Measurements from ENCODE around the gene C2orf92.
"Not testable (repeated sequence)": the region's sequence is repeated elsewhere in the genome, so short reads cannot be mapped to it uniquely, and the experiment has no call there.

The C2orf92 gene

GRCh38 chr2:97678298-97678697 lies 8.8 kb downstream of the C2orf92 start:
- Histone ChIP-seq H3K4me1 (ENCODE audit: control insufficient read depth, insufficient read depth, low read length) (no peaks in the 10 kb centered on the region), H3K27ac (ENCODE audit: extremely low read depth, low read depth, low read length) (no peak overlapping the region), H3K4me3 (ENCODE audit: low read depth, low read length) (no peak overlapping the region), H3K36me3 (ENCODE audit: control insufficient read depth in 2 of 2, insufficient read depth in 1 of 2, low read length in 2 of 2) (no peaks in the 10 kb centered on the region), H3K9me3 (ENCODE audit: control insufficient read depth, insufficient read depth, low read depth, low read length) (no peaks in the 10 kb centered on the region)
- TF ChIP-seq ZNF558 (tag by site-specific recombination; IDR thresholded peaks at IDR 0.05): peak; percentile 92
- no peak for TF ChIP-seq ZNF596 (tag by site-specific recombination; IDR thresholded peaks at IDR 0.05)
- ChIA-PET CTCF (interaction anchor here (0.7 to 2.5 kb wide), 2 partner anchors 19 to 20 kb away, joined by 3 to 7 read pairs; no protein-coding TSS in a partner anchor), POLR2A (no interaction called here)

- H3K4me1 ChIP-seq (ENCODE audit: control insufficient read depth, insufficient read depth, low read length); H3K36me3 ChIP-seq (ENCODE audit: control insufficient read depth in 2 of 2, insufficient read depth in 1 of 2, low read length in 2 of 2); H3K27ac ChIP-seq (ENCODE audit: extremely low read depth, low read depth, low read length); H3K4me3 ChIP-seq (ENCODE audit: low read depth, low read length); POLR2A ChIA-PET; CTCF ChIA-PET; H3K9me3 ChIP-seq (ENCODE audit: control insufficient read depth, insufficient read depth, low read depth, low read length): not testable (repeated sequence)
These were observed 17.7 kb downstream of the C2orf92 start for GRCh38 chr2:97687235-97687634.

- TF ChIP-seq ZNF580 (tag by site-specific recombination; IDR thresholded peaks at IDR 0.05): no peak
- no peak for TF ChIP-seq BCL6B (tag by site-specific recombination; IDR thresholded peaks at IDR 0.05)
- no peak for TF ChIP-seq ZNF26 (tag by site-specific recombination; IDR thresholded peaks at IDR 0.05)
- TF ChIP-seq ZNF704 (tag by site-specific recombination; IDR thresholded peaks at IDR 0.05): no peak
- H3K4me1 ChIP-seq (ENCODE audit: control insufficient read depth, insufficient read depth, low read length): no peaks in the 10 kb centered on the region
- ChIA-PET POLR2A (no interaction called here), CTCF (no interaction called here)
- no peak overlapping the region for H3K4me3 ChIP-seq (ENCODE audit: low read depth, low read length)
- no peaks in the 10 kb centered on the region for H3K36me3 ChIP-seq (ENCODE audit: control insufficient read depth in 2 of 2, insufficient read depth in 1 of 2, low read length in 2 of 2)
- H3K27ac ChIP-seq (ENCODE audit: extremely low read depth, low read depth, low read length): no peak overlapping the region
- H3K9me3 ChIP-seq (ENCODE audit: control insufficient read depth, insufficient read depth, low read depth, low read length): no peaks in the 10 kb centered on the region
These were observed 18.7 kb downstream of the C2orf92 start for GRCh38 chr2:97688062-97688827.

- H3K36me3 ChIP-seq (ENCODE audit: control insufficient read depth in 2 of 2, insufficient read depth in 1 of 2, low read length in 2 of 2): no peaks in the 10 kb centered on the region
- no peaks in the 10 kb centered on the region for H3K4me1 ChIP-seq (ENCODE audit: control insufficient read depth, insufficient read depth, low read length)
- H3K27ac ChIP-seq (ENCODE audit: extremely low read depth, low read depth, low read length): no peak overlapping the region
- ChIA-PET CTCF (interaction anchor here (2.0 to 2.1 kb wide), 2 partner anchors 9 to 100 kb away, joined by 7 to 9 read pairs; no protein-coding TSS in a partner anchor), POLR2A (interaction anchor here (1.2 kb wide), 1 partner anchor 45 kb away, joined by 3 read pairs; the partner anchor contains the start of gene COX5B)
- no peak overlapping the region for H3K4me3 ChIP-seq (ENCODE audit: low read depth, low read length)
- H3K9me3 ChIP-seq (ENCODE audit: control insufficient read depth, insufficient read depth, low read depth, low read length): no peaks in the 10 kb centered on the region
- TF ChIP-seq ZNF169 (tag by site-specific recombination; IDR thresholded peaks at IDR 0.05) (no peak), ZSCAN16 (tag by site-specific recombination; IDR thresholded peaks at IDR 0.05) (no peak), ZNF335 (tag by site-specific recombination; conservative IDR thresholded peaks at IDR 0.05) (no peak), ZNF202 (tag by site-specific recombination; IDR thresholded peaks at IDR 0.05; ENCODE audit: borderline replicate concordance) (no peak), PRDM2 (tag by site-specific recombination; IDR thresholded peaks at IDR 0.05; ENCODE audit: borderline replicate concordance) (no peak), BCL11B (tag by site-specific recombination; IDR thresholded peaks at IDR 0.05; ENCODE audit: low read depth) (no peak)
These were observed 21.7 kb downstream of the C2orf92 start for GRCh38 chr2:97691166-97691565.
